GM18858 (cell line): ENCODE measurements around the gene ZBED4.
A peak's percentile ranks its signal among the peaks of the same experiment; 100 is the strongest.
"Not testable (repeated sequence)": the region's sequence is repeated elsewhere in the genome, so short reads cannot be mapped to it uniquely, and the experiment has no call there.

Experiments used
- ATAC-seq: cut with Tn5 transposase; IDR thresholded peaks from one replicate; pipeline ENCODE4 v1.9.1; 2021; ENCODE audit not compliant: unreplicated experiment

Gene ZBED4

DNA sequence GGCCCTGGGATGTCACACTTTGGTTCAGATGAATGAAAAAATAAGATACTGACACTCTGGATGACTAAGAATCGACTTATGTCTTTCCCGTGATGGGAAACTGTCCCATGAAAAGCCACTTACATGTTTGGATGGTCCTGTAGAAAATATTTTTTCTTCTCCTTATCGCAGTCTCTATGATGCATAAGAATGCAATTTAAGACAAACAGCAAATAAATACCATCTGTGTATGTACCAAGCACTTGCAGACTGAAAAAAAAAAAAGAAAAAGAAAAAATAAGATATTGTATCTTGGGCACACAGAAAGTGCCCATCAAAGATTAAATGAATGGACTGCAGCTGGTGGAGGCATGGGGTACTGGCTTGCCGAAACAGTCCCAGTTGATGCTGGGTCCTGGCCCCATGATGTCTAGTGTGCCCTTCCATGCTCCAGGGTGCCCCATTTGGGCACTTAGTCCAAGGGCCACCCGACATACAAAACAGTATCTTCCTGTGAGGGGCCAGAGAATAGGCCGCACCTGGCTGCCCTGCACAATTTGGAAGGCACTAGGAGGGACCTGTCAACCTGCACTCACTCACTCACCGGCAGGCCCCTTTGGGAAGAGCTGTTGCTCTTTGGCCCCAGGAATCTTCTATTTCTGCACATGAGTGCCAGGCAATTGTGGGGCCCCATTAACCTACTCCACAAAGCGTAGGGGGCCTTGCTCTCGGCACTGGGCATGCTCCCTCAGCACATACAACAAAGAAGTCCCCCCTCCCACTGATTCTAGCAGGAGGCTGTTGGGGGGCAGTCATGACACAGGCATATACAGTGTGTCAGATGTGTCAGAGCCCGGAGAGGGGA, 2.5 kb upstream of the ZBED4 start:
- no peak for ATAC-seq

DNA sequence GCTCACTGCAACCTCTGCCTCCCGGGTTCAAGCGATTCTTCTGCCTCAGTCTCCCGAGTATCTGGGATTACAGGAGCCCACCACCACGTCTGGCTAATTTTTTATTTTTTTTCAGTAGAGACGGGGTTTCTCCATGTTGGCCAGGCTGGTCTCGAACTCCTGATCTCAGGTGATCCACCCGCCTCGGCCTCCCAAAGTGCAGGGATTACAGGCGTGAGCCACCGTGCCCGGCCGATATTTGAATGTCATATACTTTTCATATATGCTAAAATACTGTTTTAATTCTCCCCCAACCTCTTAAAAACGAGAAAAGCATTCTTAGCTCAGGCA, 1.1 kb upstream of the ZBED4 start:
- ATAC-seq = not testable (repeated sequence)

DNA sequence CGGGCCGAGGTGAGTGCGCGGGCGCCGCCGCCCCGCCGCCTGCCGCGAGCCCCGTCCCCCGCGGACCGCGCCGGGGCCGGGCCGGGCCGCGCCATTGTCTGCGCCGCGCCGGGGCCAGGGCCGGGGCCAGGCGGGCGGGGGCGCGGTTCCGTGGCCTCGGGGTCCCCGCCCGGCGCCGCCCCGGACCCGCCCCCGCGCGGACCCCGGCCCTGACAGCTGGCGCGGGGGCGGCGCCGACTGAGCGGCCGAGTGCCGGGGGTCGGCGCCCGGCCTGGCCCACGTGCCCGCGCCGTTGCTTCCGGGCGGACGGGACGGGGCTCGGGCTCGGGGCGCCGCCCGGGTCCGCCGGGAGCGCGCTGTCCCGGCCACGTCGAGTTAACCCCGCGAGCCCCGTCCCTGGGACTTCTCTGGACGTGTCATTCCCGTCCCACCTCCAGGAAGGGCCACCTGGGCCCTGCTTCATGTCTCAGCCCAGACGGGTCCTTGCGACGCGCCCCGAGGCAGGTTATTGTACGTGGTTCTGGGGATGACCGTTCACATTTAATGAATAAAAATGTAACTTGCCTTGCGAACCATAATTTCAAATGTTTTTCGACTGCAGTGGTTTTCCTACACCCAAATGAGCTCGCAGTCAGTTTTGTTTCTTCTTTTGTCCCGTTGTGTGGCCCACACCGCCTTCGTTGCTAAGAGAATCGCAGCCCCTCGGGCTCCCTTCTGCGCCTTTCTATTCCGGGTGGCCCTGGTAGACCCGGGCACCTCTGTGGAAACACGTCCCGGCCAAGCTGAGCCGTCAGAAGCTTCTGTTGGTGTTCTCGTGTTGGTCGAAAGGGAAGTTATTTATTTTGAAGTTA, 562 bp downstream of the ZBED4 start:
- peak; percentile 15 for ATAC-seq

DNA sequence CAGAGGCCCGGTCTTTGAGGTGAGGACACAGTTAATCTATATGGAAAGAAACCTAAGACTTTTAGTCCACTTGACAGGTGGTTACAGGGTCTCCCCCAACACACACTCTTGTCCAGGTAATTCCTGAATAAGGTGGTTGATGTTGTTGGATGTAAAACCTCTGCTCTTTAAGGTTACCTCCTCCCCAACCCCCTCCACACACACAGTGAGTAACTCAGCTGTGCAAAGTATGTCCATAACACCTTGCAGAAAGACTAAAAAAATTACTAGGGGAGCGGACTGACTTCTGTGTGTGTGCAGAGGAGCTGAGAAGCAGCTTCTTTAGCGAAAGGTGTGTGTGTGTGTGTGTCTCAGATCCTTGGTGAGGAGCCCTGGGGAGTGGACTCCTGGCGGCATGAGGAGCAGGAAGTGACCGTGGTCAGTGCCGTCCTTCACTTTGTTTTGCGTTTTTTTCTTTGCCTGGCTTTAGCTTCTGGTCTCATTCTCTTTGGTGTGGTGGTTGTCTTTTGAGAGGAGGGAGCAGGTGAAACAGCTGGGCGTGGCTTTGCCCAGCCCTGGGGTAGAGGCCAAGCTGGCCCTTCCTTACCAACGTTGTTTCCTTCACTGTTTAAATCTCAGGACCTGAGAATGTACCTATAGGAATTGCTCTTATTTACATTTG, 1.7 kb downstream of the ZBED4 start:
- no peak for ATAC-seq

DNA sequence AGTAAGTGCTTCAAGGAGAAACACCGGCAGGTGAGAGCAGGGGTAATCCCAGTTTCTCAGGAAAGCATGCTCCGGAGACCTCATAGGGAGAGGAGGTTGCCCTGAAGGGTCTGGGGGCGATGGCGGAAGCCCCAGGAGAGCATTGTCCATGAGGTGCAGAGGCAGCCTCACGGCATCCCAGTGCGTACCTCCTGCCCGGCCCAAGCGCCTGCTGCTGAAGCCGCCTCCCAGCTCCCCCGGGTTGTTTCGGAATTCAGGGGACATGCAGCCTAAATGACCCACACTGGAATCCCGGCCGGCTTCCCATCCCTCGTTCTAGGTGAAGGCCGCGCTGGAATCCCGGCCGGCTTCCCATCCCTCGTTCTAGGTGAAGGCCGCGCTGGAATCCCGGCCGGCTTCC, 2.7 kb downstream of the ZBED4 start:
- ATAC-seq = no peak

DNA sequence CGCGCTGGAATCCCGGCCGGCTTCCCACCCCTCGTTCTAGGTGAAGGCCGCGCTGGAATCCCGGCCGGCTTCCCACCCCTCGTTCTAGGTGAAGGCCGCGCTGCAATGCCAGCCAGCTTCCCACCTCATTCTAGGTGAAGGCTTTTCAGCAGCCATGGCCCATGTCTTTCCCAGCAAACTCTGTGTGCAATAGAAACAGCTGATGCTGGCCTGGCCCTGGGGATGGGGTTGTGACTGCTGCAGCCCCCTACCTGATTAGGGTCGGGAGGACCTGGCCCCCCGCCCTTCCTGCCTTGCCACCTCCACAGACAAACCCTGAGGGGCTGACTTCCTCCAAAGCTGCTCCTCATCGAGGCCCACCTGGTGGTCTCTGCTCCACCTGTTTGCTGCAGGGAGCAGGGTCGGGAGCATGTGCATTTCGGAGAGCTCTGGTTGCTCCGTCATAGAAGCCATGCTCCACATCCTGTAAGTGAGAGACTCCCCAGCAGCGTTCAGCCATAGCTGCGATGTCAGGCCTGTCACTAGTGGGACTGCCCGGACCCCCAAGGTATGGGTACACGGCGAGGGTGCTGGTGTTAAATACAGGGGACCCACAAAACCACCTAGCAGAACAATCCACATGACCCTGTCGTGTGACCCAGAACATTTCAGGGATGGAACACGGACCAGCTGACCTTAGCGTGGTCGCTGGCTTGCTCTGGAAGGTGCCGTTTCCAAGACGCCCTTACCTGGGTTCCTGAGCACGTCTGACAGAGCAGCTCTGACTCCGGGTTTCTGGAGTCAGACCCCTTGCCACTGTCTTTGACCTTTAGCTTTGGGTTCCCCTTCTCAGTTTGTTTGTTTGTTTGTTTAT, 3.3 kb downstream of the ZBED4 start:
- ATAC-seq = no peak

DNA sequence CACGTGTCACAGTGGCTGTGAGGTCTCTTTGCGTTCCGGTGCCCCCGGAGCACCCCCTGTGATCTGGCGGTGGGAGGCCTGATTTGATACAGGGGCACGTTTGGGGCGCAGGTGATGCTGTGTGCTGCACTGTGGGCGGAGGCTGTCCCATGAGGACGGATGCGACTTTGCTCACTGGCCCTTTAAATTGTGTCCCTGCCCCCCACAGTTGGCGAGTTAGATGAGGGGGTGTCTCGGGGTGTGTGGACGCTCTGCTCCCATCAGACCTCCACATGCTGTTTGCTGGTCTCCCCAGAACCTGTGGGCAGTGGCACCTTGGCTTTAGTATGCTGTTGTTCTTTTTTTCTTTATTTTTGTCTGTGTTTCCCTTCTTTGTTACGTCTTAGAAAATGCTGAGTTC, 5.2 kb downstream of the ZBED4 start:
- ATAC-seq = no peak

DNA sequence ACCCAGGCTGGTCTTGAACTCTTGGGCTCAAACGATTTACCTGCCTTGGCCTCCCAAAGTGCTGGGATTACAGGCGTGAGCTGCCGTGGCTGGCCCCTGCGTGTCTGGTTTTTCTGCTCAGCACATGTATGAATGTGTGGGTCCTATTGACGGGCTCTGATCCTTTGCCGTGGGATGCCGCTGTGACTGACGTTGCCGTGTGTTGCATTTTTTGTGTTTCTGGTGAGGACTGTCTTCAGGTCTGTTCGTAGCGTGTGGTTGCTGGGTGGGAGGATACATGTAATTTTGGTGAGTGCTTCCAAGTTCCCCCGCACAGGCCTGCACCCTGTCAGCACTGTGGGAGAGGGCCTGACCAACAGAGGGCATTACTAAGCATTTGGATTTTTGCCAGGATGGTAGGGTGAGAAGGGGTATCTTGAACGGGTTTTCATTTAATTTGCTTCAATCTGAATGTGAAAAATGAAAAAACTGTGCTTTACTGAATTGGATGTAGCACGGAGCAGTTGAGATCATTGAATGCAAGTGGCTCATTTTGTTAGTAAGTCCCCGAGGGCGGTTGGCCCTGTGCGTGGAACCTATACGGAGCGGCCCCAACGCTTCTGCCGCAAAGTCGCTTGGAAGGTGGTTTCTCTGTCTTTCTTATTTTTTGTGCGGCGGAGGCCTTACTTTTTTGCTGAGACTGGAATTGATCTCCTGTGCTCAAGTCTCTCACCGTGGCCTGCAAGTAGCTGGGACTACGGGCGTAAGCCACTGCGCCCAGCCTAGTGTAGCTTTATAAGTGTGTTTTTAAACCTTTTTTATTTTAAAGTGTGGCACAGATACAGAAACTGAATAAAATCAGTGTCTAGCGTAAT, 8.2 kb downstream of the ZBED4 start:
- no peak for ATAC-seq

DNA sequence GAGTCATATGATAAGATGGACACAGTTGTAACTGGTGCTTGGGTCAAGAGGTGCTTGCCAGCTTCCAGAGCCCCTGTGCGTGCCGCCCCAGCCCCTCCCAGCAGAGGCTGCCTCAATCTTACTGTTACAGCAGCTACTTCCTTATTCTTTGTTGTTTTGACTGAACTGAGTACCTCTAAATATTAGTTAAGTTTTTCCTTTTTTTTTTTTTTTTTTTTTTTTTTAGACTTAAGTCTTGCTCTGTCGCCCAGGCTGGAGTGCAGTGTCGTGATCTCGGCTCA, 8.8 kb downstream of the ZBED4 start:
- no peak for ATAC-seq

DNA sequence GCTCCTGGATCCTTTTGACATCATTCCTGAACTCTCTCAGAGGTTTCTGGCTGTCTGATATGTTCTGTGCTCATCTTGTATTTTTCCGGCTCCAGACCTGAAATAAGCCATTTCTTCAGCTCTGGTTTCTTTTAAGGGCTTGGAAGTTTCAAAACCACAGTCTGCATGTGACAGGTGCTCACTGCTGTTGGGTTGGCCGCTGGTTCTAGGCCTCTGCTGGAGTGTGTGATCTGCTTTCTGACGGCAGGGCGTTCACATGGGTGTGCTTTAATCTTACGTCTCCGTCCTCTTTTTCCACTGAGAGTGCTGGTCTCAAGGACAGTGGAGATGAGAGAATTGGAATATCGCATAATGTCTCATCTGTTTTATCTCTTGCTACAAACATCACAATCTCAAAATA, 10.3 kb downstream of the ZBED4 start:
- ATAC-seq = no peak

DNA sequence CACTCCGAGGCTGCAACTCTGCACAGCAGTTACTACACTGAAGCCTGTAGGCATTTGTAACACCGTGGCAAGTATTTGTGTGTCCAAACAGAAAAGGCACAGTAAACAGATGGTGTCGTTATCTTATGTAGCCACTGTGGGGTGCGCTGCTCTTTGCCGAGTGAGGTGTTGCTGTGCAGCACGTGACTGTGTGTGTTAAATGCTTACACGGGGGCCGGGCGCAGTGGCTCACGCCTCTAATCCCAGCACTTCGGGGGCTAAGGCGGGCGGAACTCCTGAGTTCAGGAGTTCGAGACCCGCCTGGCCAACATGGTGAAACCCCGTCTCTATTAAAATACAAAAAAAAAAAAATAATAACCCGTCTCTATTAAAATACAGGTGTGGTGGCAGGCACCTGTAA, 11.5 kb downstream of the ZBED4 start:
- ATAC-seq = no peak

DNA sequence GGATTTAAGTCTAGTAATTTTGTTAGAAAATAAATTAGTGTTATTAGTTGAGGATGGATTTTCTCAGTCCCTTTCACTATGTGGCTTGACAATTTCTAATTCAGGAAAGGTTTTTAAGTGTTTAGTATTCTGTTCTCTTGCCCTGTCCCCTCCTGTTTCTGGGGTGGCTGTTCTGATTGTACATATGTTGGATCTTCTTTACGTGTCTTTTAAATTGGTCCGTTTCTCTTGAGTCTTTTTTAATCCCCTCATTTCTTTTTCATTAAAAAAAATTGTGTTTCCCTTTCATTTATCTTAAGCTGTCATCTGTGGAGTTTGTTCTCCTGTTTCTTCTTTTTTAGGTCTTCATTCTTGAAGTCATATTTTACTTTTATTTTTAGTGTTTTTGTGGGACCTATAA, 12.5 kb downstream of the ZBED4 start:
- no peak for ATAC-seq

DNA sequence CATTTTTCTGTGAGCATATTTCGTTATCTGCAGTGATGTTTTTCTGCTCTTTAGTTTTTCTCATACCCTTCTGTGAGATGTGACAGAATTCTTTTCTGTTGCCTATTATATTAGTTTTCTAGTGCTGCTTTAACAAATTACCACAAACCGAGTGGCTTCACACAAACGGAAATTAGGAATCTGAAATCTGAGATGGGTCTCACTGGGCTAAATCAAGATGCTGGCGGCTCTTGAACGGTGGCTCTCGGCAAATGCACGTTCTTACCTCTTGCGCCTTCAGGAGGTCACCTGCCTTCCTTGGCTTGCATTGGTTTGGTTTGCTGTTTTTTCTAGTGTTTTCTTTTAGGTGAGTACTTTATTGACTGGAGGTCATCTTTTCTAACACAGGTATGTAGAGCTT, 13.0 kb downstream of the ZBED4 start:
- ATAC-seq = no peak

DNA sequence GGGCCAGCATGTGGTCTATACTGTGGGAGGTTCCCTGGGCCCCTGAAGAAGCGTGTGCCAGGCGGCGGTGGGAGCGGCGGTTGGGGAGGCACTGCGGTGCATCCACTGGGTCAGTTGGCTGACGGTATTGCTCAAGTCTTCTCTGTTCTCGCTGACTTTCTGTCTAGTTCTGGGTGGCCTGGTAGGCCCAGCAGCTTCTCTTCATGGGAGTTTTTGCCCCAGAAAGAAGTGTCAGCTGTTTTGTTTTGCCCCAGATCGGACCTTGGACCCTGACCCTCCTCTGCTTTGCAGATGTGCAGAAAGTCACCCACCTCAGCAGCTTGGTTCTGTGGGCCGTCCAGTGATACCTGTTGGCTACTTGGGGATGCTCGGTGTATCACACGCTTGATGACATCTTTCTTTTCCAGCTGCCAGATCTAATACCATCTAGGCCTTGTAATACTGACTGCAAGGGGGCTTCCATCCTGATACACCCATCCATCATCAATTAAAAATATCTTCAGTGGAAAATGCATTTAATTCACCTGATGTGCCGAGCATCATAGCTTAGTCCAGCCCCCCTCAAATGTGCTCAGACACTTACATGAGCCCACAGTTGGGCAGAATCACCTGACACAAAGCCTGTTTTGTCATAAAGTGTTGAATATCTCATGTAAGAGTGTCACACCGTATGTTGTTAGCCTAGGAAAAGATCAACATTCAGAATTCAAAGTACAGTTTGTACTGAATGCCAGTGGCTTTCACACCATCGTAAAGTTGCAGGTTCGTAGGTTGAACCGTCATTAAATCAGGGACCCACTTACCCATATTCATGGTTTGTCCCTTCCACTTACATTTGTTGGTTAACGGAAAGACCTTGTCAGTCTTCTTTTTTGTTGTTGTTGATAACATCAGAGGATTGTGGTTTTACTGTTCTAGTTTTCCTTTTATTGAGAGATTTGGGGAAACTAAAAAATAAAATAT, 13.9 kb downstream of the ZBED4 start:
- no peak for ATAC-seq

DNA sequence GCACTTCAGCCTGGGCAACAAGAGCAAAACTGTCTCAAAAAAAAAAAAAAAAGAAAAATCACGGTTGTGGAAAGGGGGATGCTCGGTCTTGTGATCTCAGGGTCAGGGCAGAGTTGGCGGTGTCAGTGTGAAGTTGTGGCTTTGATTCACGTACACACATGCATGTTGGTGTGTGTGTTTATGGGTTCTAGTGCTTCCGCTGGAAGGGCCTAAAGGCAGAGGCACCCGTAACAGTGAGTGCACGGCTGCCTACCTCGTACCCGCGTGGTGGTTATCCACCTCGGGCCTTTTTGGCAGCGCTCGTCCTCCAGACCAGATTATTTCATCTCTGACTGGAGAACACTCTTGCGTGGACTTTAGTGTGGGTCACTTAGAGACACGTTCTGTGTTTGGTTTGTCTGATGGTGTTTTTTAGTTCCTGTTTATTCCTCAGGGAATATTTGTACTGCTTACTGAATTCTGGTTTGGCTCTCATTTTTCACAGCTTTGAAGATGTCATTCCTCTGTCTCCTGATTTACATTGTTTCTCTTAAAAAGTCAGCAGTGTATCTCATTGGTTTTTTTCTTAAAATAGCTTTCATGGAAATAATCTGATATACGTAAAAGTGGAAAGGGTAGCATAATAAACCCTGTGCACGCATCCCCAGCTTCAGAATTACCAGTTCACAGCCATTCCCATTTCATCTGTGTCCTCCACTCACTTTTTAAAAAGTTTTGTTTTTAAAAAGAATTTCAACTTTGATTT, 15.6 kb downstream of the ZBED4 start:
- ATAC-seq = no peak

DNA sequence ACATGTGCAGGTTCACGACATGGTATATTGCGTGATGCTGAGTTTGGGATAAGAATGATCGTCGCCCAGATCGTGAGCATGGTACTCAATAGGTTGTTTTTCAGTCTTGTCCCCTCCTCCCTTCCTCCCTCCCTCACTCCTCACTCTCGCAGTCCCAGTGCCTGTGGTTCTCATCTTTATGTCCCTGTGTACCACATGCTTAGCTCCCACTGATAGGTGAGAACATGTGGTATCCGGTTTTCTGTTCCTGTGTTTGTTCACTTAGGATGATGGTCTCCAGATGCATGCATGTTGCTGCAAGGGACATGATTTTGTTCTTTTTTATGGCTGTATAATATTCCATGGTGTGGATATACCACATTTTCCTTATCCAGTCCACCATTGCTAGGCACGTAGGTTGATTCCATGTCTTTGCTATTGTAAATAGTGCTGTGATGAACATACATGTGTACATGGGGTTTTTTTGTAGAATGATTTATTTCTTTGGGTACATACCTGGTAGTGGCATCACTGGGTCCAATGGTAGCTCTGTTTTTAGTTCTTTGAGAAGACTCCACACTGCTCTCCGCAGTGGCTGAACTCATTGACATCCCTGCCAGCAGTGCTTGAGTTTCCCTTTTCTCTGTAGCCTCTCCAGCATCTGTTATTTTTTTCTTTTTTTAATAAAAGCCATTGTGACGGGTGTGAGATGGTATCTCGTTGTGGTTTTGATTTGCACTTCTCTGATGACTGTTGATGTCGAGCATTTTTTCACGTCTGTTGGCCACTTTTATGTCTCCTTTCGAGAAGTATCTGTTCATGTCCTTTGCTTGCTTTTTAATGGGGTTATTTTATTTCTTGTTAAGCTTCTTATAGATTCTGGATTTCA, 16.4 kb downstream of the ZBED4 start:
- no peak for ATAC-seq

DNA sequence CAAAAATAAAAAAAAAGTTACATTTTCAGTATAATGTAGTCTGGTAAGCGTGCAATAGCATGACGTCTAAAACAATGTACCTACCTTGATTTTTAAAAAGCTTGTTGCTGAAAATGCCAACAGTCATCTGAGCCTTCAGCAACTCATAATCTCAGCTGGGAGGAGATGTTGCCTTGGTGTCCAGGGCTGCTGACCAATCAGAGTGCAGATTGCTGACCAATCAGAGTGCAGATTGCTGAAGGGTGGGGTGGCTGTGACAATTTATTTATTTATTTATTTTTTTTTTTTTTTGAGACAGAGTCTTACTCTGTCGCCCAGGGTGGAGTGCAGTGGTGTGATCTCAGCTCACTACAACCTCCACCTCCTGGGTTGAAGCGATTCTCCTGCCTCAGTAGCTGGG, 17.8 kb downstream of the ZBED4 start:
- ATAC-seq = no peak

DNA sequence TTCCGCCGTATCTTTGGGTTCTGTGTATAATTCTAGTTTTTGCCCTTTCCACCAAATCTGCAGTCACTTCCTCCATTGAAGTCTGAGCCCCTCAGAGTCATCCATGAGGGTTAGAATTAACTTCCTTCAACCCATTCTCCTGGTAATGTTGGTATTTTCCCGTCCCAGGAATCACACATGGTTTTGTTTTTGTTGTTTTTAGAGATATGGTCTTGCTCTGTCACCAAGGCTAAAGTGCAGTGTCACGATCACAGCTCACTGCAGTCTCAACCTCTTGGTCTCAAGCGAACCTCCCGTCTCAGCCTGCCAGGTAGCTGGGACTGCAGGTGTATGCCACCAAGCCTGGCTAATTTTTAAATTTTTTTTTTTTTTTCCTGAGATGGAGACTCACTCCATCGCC, 18.7 kb downstream of the ZBED4 start:
- ATAC-seq = no peak
